Mammary epithelial cell (primary cell): ENCODE results near the gene FRMD5.

Source experiments
- EZH2 ChIP-seq: IDR thresholded peaks from 2 replicates; pipeline ENCODE4 v1.6.1; 2012; ENCODE audit warnings: low read length, inconsistent platforms, borderline replicate concordance
- TF ChIP-seq, protein P1 (sequence below), 2 donors: IDR thresholded peaks in 1 of 2; conservative IDR thresholded peaks in 1 of 2; 2 replicates each; pipeline ENCODE4 v1.5.1; 2011 to 2012; ENCODE audit warnings: inconsistent platforms in 2 of 2, low read length in 2 of 2, mild to moderate bottlenecking in 2 of 2, control low read depth in 1 of 2, low read depth in 1 of 2; ENCODE audit not compliant: insufficient read depth in 1 of 2; ENCODE audit errors: extremely low read depth in 1 of 2

DNA sequence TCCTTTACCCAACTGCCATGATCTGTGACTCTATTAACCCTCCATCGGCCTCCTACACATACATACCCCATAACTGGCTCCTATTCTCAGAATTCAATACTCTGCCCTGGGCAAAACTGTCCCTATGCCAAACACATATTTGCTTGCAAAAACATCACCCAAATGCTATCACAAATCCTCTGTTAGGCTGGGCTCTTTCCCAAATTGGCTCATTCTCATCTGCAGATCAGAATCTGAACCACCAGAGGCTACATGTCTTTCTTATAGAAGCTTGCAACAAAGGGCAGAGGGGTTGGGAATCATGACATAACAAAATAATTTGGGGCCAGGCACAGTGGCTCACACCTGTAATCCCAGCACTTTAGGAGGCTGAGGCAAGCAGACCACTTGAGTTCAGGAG, 48.1 kb upstream of the FRMD5 start:
- TF ChIP-seq, protein P1, sequence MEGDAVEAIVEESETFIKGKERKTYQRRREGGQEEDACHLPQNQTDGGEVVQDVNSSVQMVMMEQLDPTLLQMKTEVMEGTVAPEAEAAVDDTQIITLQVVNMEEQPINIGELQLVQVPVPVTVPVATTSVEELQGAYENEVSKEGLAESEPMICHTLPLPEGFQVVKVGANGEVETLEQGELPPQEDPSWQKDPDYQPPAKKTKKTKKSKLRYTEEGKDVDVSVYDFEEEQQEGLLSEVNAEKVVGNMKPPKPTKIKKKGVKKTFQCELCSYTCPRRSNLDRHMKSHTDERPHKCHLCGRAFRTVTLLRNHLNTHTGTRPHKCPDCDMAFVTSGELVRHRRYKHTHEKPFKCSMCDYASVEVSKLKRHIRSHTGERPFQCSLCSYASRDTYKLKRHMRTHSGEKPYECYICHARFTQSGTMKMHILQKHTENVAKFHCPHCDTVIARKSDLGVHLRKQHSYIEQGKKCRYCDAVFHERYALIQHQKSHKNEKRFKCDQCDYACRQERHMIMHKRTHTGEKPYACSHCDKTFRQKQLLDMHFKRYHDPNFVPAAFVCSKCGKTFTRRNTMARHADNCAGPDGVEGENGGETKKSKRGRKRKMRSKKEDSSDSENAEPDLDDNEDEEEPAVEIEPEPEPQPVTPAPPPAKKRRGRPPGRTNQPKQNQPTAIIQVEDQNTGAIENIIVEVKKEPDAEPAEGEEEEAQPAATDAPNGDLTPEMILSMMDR (conservative IDR thresholded peaks at IDR 0.05 in 1 of 2, IDR thresholded peaks at IDR 0.05 in 1 of 2; ENCODE audit: extremely low read depth in 1 of 2, insufficient read depth in 1 of 2, low read depth in 1 of 2, low read length in 2 of 2), result no peak
- TF ChIP-seq EZH2, result no peak
